DND-41 (cell line): ENCODE measurements around the gene AQP9.

Experiments
- CTCF ChIP-seq: IDR thresholded peaks from 2 replicates; pipeline ENCODE4 v1.5.1; 2012; ENCODE audit warnings: borderline replicate concordance, low read length, moderate library complexity, mild to moderate bottlenecking; ENCODE audit not compliant: poor library complexity, severe bottlenecking; ENCODE audit errors: extremely low read depth
- EZH2 ChIP-seq: IDR thresholded peaks from 3 replicates; pipeline ENCODE4 v1.6.1; 2012; ENCODE audit warnings: borderline replicate concordance, low read depth, mild to moderate bottlenecking, moderate library complexity, low read length, inconsistent platforms; ENCODE audit not compliant: severe bottlenecking

GRCh38 chr15:58134886-58135285 is 3.3 kb upstream of the AQP9 start:
- TF ChIP-seq EZH2 (no peak), CTCF (no peak)
